Suppressor macrophage (primary cell): ENCODE data around the gene C1orf50.
A peak's percentile ranks its signal among the peaks of the same experiment; 100 is the strongest.
"Not testable (repeated sequence)": the region's sequence is repeated elsewhere in the genome, so short reads cannot be mapped to it uniquely, and the experiment has no call there.

Experiments used
- DNase-seq, 4 experiments: peaks; one replicate each; pipeline ENCODE4 v3.0.0-alpha.2; 2020 to 2022

Gene C1orf50

DNA sequence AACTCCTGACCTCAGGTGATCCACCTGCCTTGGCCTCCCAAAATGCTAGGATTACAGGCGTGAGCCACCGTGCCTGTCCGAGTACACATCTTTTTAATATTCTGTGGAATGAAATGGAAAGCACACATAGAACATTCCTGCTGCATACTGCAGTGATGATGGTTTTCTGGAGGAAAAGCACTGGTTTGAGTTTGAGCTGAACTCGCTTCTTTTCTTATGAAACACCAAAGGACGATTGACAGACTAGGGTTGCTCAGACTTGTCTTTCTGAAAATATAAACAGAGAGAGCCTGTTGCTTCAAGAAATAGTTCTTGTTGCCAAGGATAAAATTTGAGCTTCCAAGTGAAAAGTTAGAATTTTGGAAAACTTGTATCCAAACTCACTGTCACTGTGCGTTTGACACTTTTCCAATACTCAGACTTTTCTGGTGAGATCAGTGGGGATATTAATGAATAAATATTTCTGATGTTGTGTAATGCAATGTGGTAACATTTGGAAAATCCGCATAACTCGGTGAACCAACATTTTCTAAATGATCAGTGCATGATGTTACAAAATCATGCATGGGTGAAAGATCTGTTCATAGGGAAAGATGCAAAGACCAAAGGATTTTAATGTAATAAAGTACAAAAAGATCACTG lies 34.9 kb downstream of the C1orf50 start:
- no peak for DNase-seq

GRCh38 chr1:42806171-42806570 lies 39.1 kb downstream of the C1orf50 start:
- DNase-seq: no peak

- DNase-seq: no peak
These were observed 39.5 kb downstream of the C1orf50 start for GRCh38 chr1:42806593-42806992.

DNA sequence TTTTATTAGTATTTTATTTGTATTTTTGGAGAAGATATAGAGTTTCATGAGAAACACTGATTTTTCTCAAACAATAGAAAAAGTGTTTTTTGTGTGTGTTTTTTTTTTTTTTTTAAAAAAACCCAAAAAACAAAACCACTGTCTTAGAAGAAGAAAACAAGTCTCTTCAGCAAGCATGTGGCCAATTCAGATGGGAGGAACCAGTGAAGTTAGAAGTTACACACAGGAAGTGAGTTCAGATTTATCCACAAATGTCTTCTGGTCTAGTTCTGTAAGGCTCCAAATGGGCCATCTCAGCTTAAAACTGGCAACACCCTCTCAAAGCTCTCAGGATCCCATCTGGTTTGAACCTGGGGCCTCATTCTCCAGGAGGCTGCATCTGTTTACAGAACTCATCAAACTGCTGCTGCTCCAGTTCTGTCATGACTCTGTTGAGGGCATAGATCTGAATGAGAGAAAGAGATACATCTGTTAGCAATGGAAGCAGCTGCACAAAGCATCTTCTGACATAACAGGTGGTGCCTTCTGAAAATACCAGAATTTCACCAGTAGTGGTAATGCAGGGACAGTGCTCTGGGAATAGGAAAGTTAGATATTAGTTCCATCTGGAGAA lies 40.1 kb downstream of the C1orf50 start:
- no peak for DNase-seq

- DNase-seq: not testable (repeated sequence)
These were observed 47.8 kb downstream of the C1orf50 start for GRCh38 chr1:42814815-42815214.

GRCh38 chr1:42815941-42816584 lies 49.0 kb downstream of the C1orf50 start:
- no peak for DNase-seq

- peak; percentile 95 to 99 (median 96) for DNase-seq
These were observed 49.8 kb downstream of the C1orf50 start, which contains the start of the genes ERMAP and SVBP for GRCh38 chr1:42816585-42817439. Gene ERMAP, plus strand, starts transcription at chr1:42817122. Its CDS starts 13,327 bp downstream, at chr1:42830449. Gene SVBP, minus strand, starts transcription at chr1:42817397. Its CDS starts 853 bp downstream, at chr1:42816544.

DNA sequence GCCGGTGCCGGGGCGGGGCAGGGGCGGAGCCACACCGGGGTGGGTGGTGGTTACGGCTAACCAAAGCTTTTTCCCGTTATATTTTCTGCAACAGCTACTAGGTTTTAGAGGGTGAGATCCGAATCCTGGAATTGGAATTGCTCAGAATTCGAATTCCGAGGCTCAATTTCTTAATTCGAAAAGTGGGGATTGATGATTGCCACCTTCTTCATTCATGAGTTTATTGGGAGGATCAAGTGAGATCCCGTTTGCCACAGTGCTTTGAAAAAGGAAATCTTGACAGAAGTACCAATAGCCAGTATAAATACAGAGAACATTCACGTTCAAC lies 50.4 kb downstream of the C1orf50 start:
- DNase-seq: no peak

GRCh38 chr1:42817976-42818375 lies 50.9 kb downstream of the C1orf50 start:
- no peak for DNase-seq

GRCh38 chr1:42820813-42821212 lies 53.8 kb downstream of the C1orf50 start:
- DNase-seq: no peak

DNA sequence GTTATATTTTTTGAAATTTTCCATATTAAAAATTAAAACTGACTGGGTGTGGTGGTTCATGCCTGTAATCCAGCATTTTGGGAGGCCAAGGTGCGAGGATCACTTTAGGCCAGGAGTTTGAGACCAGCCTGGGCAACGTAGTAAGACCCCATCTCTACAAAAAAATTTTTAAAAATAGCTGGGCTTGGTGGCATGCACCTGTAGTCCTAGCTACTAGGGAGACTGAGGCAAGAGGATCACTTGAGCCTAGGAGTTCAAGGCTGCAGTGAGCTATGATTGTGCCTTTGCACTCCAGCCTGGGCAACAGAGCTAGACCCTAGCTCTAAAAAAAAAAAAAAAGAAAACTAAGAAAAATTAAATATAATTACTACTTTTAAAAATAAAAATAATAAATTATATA lies 54.6 kb downstream of the C1orf50 start:
- DNase-seq: no peak

GRCh38 chr1:42822800-42823392 lies 55.8 kb downstream of the C1orf50 start:
- peak in 1 of 4 experiments; percentile 31 for DNase-seq

DNA sequence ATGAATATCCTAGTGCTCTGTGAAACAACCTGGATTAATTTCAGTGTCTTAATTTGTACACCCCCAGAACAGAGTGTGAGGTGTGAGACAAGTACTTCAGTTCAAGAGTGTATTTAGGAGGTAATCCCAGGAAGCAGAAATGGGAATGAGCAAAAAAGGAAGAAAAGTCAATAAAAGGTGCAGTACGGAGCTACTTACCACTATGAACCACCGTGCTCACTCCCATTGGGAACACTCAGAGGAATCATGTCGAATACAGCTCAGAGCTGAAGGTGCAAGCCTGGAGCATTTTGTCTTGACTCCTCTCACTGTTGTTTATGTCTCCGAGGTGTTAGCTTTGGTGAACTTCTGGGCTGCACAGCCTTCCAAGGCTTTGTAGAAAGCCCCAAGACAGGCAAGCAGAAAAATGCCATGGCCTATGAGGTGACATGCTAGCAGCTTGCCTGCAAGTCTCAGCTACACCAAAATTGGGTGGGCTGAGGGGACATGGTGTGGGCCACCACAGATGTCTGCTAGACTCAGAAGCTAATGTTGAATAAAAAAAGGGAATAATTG lies 57.5 kb downstream of the C1orf50 start:
- DNase-seq: no peak

- no peak for DNase-seq
These were observed 58.2 kb downstream of the C1orf50 start for GRCh38 chr1:42825036-42825851.
